ENCODE measurements around the gene INO80C.

DNA sequence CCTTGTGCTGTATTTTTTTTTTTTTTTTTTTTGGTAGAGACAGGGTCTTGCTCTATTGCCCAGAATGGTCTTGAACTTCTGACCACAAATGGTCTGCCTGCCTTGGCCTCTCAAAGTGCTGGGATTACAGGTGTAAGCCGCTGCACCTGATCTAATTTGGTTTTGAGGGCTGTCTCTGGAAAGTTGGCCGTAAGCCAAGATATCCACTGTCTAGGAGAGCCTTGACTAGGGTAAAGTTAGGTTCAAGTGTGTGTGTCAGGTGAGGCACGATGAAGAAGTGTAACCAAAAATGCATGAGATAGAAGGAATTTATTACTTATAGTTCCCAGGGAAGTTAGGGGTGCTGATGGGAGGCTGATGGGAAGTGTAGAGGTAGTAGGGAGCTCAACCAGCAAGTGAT is 46.7 kb downstream of the INO80C start:
- TF ChIP-seq POLR2A (IDR thresholded peaks at IDR 0.05; ENCODE audit: low read length) (no peak), GATA1 (IDR thresholded peaks at IDR 0.05; ENCODE audit: low read depth, low read length) (no peak)
